ENCODE results near the gene RMDN2. TPM values are rescaled to one million over a fixed set of nuclear protein-coding genes. Genes with fewer than 3 reads are reported as not detected.

RMDN2 gene
- total RNA-seq, 1 experiment from 2014 or later = 5.3 TPM

GRCh38 chr2:38028829-38029228 lies 103.7 kb downstream of the RMDN2 start:
- ChIA-PET CTCF (no interaction called here), POLR2A (ENCODE audit: unreplicated experiment) (no interaction called here)
- no peaks in the 10 kb centered on the region for H3K79me2 ChIP-seq (ENCODE audit: low read depth)
- H3K9me2 ChIP-seq (ENCODE audit: insufficient read depth) = no peaks in the 10 kb centered on the region
- H2AFZ ChIP-seq = no peak overlapping the region
- no peak for TF ChIP-seq EZH2 (IDR thresholded peaks at IDR 0.05; ENCODE audit: low read depth)
- no peak for TF ChIP-seq CTCF (conservative IDR thresholded peaks at IDR 0.05)
- H3K36me3 ChIP-seq (ENCODE audit: low read depth) = no peaks in the 10 kb centered on the region
- no peaks in the 10 kb centered on the region for H3K9me3 ChIP-seq (ENCODE audit: insufficient read depth, low read depth)
- no peaks in the 10 kb centered on the region for H4K20me1 ChIP-seq (ENCODE audit: insufficient read depth)
- H3F3A ChIP-seq (ENCODE audit: insufficient read depth, low read depth) = no peaks in the 10 kb centered on the region
- no peak overlapping the region for H3K27ac ChIP-seq
- H3K4me1 ChIP-seq (replicated peaks; ENCODE audit: insufficient read depth) = no peaks in the 10 kb centered on the region
- H3K27me3 ChIP-seq (ENCODE audit: insufficient read depth, low read depth) = no peaks in the 10 kb centered on the region
- H3K4me2 ChIP-seq = no peak overlapping the region
- DNase-seq = no peak
- intact Hi-C loops (cut with micrococcal nuclease; ENCODE audit: unreplicated experiment) = no loop called here
- H3K4me3 ChIP-seq = no peak overlapping the region
- no TSS peak for BruUV-seq (replicated peaks)

GRCh38 chr2:38029512-38029911 lies 104.4 kb downstream of the RMDN2 start:
- Histone ChIP-seq H3K9me2 (ENCODE audit: insufficient read depth) (no peaks in the 10 kb centered on the region), H3F3A (ENCODE audit: insufficient read depth, low read depth) (no peaks in the 10 kb centered on the region), H2AFZ (no peak overlapping the region), H3K4me2 (no peak overlapping the region), H3K79me2 (ENCODE audit: low read depth) (no peaks in the 10 kb centered on the region), H3K36me3 (ENCODE audit: low read depth) (no peaks in the 10 kb centered on the region), H3K27ac (no peak overlapping the region), H3K9me3 (ENCODE audit: insufficient read depth, low read depth) (no peaks in the 10 kb centered on the region), H3K27me3 (ENCODE audit: insufficient read depth, low read depth) (no peaks in the 10 kb centered on the region), H3K4me3 (no peak overlapping the region), H4K20me1 (ENCODE audit: insufficient read depth) (no peaks in the 10 kb centered on the region), H3K4me1 (replicated peaks; ENCODE audit: insufficient read depth) (no peaks in the 10 kb centered on the region)
- ChIA-PET POLR2A (ENCODE audit: unreplicated experiment) (no interaction called here), CTCF (no interaction called here)
- intact Hi-C loops (cut with micrococcal nuclease; ENCODE audit: unreplicated experiment) = no loop called here
- DNase-seq = no peak
- TF ChIP-seq CTCF (conservative IDR thresholded peaks at IDR 0.05) (no peak), EZH2 (IDR thresholded peaks at IDR 0.05; ENCODE audit: low read depth) (no peak)
- BruUV-seq (replicated peaks) = no TSS peak

- no peaks in the 10 kb centered on the region for H3F3A ChIP-seq (ENCODE audit: insufficient read depth, low read depth)
- no peak for TF ChIP-seq EZH2 (IDR thresholded peaks at IDR 0.05; ENCODE audit: low read depth)
- TF ChIP-seq CTCF (conservative IDR thresholded peaks at IDR 0.05) = no peak
- DNase-seq = no peak
- H3K4me2 ChIP-seq = no peak overlapping the region
- no peak overlapping the region for H3K4me3 ChIP-seq
- H4K20me1 ChIP-seq (ENCODE audit: insufficient read depth) = no peaks in the 10 kb centered on the region
- no peaks in the 10 kb centered on the region for H3K36me3 ChIP-seq (ENCODE audit: low read depth)
- BruUV-seq (replicated peaks) = no TSS peak
- H3K9me3 ChIP-seq (ENCODE audit: insufficient read depth, low read depth) = no peaks in the 10 kb centered on the region
- H3K27ac ChIP-seq = no peak overlapping the region
- H3K79me2 ChIP-seq (ENCODE audit: low read depth) = no peaks in the 10 kb centered on the region
- CTCF ChIA-PET = no interaction called here
- no peaks in the 10 kb centered on the region for H3K9me2 ChIP-seq (ENCODE audit: insufficient read depth)
- H3K4me1 ChIP-seq (replicated peaks; ENCODE audit: insufficient read depth) = no peaks in the 10 kb centered on the region
- intact Hi-C loops (cut with micrococcal nuclease; ENCODE audit: unreplicated experiment) = no loop called here
- H3K27me3 ChIP-seq (ENCODE audit: insufficient read depth, low read depth) = no peaks in the 10 kb centered on the region
- POLR2A ChIA-PET (ENCODE audit: unreplicated experiment) = interaction anchor here (0.6 kb wide), 1 partner anchor 137 kb away, joined by 7 read pairs; no protein-coding TSS in a partner anchor
- no peak overlapping the region for H2AFZ ChIP-seq
These were observed 105.7 kb downstream of the RMDN2 start for GRCh38 chr2:38030635-38031355.
